Epithelial cell of esophagus (primary cell): ENCODE measurements around the gene OR8B4.
A peak's percentile ranks its signal among the peaks of the same experiment; 100 is the strongest.
"Not testable (repeated sequence)": the region's sequence is repeated elsewhere in the genome, so short reads cannot be mapped to it uniquely, and the experiment has no call there.

Experiments used
- DNase-seq: peaks from one replicate; pipeline ENCODE4 v3.0.0; 2010; ENCODE audit warnings: low read depth
- H3K4me3 ChIP-seq: 2 replicates; pipeline ENCODE4 v1.5.1; 2011; ENCODE audit warnings: mild to moderate bottlenecking, low read length, control low read depth
- CTCF ChIP-seq: IDR thresholded peaks from 2 replicates; pipeline ENCODE4 v1.5.1; 2011; ENCODE audit warnings: low read depth, mild to moderate bottlenecking, low read length, control low read depth, inconsistent platforms; ENCODE audit not compliant: insufficient read depth; ENCODE audit errors: missing control alignments

OR8B4 gene

GRCh38 chr11:124394408-124394807 lies 30.3 kb downstream of the OR8B4 start:
- peak; percentile 30 for DNase-seq
- H3K4me3 ChIP-seq = no peak overlapping the region
- no peak for TF ChIP-seq CTCF

- H3K4me3 ChIP-seq = no peak within 1 kb of the TSS
- DNase-seq = no peak
- no peak for TF ChIP-seq CTCF
Measured at GRCh38 chr11:124384399-124384798, 40.3 kb downstream of the OR8B4 start, which contains the start of gene OR8B2. TSS of gene OR8B2 (minus strand) at chr11:124384499. CDS start at chr11:124383343, 1,156 bp downstream.

GRCh38 chr11:124382857-124383256 lies 41.8 kb downstream of the OR8B4 start:
- H3K4me3 ChIP-seq, DNase-seq: not testable (repeated sequence)

GRCh38 chr11:124380585-124380984 lies 44.1 kb downstream of the OR8B4 start:
- no peak for TF ChIP-seq CTCF
- no peak for DNase-seq
- no peak overlapping the region for H3K4me3 ChIP-seq

GRCh38 chr11:124376280-124376679 lies 48.4 kb downstream of the OR8B4 start:
- no peak for DNase-seq
- no peak for TF ChIP-seq CTCF
- H3K4me3 ChIP-seq = no peak overlapping the region
